GM19468 (cell line): ENCODE results near the gene IGSF21.

Source experiments
- ATAC-seq: cut with Tn5 transposase; IDR thresholded peaks from one replicate; pipeline ENCODE4 v1.9.1; 2021; ENCODE audit warnings: mild to moderate bottlenecking, moderate library complexity, moderate number of reproducible peaks; ENCODE audit not compliant: unreplicated experiment; ENCODE audit errors: extremely low read depth

IGSF21 gene

GRCh38 chr1:18170444-18170843 lies 62.8 kb downstream of the IGSF21 start:
- no peak for ATAC-seq

- ATAC-seq, result no peak
Measured at GRCh38 chr1:18174037-18174436, 66.4 kb downstream of the IGSF21 start.

DNA sequence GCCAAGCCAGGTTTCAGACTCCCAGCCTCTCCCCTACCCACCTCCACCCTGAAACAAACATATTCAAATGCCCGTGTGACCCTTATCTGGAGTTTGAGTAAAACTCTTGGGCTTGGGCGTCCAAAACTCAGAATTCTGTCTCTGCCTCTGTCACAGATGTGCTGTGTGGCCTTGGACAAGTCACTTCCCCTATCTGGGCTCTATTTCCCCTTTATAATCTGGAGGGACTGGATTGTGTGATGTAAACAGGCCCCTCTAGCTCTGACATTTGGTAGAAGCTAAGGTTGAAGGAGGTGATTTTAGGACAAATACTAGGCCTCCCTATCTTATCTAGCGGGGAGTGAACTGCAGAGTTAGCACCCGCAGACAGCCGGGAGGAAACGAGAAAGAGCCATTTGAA lies 67.5 kb downstream of the IGSF21 start:
- no peak for ATAC-seq

DNA sequence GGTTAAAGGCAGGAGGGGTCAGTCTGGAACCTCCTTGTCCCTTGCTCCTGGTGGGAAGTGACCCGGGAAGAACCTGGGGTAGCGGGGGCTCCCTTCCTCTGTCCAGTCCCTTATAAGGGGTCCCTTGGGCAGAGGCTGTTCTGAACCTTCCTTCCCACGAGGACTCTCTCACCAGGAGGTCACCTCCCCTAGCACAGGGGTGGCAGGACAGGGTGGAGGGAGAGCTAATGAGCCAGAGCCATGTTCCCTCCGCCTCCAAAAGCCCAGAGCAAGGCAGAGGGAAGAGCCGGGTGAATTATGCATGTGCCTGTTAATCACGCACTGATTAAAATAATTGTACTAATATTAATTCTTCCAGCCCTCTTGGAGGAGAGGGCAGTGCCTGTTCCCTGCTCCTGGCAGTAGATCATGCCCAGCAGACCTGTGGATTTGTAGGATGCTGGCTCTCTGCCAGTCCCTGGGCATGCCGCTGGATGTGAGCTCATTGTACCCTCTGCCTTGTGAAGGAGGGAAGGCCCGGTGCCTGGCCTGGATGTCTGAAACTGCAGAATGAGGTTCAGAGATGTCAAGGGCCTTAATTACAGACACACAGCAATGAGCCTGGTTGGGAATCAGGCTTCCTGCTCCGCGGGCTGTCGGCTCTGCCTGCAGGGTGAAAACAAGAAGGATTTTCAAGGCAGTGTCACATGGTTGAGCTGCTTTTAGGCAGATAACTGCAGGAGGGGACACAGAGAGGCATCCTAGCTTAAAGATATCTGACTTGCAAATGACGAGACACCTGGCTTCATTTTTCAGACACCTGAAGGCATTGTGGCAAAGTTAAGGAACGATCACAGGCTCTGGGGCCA lies 68.2 kb downstream of the IGSF21 start:
- ATAC-seq, result no peak

GRCh38 chr1:18176619-18177018 lies 69.0 kb downstream of the IGSF21 start:
- no peak for ATAC-seq

- ATAC-seq, result no peak
Measured at GRCh38 chr1:18178111-18178510, 70.5 kb downstream of the IGSF21 start.

GRCh38 chr1:18179009-18179408 lies 71.4 kb downstream of the IGSF21 start:
- no peak for ATAC-seq

DNA sequence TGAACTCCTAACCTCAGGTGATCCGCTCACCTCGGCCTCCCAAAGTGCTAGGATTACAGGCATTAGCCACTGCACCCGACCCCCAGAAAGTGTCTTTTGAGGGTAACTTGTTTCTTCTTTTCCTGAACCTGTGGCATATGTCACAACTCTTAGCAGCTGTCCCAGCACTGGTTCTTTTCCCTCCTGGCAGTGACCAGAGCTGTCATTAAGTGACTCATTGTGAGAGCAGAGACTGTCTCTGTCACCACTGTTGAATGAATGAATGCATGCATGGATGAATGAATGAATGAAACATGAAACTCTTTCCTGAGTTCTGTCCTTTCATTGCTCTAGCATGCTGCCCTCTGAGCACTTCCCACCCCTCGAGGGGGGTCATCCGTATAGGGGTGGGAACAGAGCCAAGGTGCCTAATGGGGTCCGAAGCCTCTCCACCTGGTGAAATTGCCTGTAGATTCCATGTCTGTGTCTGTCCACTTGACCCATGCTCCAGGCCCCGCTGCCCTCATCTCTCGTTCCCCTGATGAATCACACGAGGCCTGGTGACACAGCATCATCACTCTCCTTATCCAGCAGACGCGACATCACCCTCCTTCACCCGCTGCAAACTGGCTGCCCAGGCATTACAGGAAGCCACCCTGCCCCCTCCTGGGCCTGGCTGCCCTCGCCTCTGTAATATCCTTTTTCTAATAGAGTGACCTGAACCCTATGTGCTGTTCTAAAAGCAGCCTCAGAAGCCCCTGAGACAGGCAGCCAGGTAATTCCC lies 75.0 kb downstream of the IGSF21 start:
- no peak for ATAC-seq

- ATAC-seq, result no peak
Measured at GRCh38 chr1:18183533-18183932, 75.9 kb downstream of the IGSF21 start.

- ATAC-seq, result no peak
Measured at GRCh38 chr1:18187054-18187453, 79.5 kb downstream of the IGSF21 start.

DNA sequence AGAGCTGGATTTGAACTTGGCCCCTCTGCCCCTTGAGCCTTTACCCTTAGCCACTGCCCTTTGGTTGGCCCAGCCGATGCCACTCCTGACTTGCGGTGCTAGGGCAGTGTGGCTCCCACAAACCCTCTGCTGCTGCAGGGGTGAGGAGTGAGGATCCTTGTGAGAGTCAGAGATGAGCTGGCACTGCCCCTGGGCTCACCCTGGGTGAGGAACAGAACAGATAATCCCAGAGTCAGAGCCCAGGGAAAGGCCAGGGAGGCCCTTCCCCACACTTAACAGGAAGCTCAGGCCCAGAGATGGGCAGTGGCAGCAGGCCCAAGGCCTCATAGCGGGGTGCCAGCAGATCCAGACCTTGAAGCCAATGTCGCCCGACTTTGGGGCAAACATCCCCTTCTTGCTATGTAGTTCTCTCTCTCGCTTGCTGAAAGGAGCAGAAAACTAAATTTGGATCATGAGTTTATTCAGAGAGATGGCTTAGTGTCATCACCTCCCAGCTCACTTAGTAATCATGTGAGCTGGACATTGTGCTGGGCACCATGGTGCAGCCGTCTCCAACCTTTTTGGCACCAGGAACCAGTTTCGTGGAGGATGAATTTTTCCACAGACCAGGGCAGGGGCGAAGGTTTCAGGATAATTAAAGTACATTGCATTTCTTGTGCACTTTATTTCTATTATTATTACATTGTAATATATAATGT lies 81.4 kb downstream of the IGSF21 start:
- no peak for ATAC-seq

DNA sequence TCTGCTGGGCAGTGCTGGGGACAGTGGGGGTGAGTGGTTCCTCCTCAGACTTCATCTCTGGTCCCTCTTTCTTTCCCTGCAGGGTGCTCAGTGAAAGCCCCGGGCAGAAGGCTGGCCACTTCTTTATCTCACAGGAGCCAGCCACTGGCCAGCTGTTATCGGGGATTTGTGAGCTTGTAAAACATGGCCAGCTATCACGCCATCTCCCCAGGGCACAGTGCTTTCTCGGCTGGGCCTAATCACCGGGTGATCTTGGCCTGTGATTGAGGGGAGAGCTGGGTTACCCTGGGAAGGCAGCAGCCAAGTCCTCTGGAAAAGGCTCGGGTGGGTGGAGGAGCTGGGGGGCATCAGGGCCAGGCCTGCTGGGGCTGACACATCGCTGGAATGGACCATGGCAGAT lies 83.0 kb downstream of the IGSF21 start:
- ATAC-seq, result no peak

GRCh38 chr1:18191037-18191436 lies 83.4 kb downstream of the IGSF21 start:
- ATAC-seq, result no peak

DNA sequence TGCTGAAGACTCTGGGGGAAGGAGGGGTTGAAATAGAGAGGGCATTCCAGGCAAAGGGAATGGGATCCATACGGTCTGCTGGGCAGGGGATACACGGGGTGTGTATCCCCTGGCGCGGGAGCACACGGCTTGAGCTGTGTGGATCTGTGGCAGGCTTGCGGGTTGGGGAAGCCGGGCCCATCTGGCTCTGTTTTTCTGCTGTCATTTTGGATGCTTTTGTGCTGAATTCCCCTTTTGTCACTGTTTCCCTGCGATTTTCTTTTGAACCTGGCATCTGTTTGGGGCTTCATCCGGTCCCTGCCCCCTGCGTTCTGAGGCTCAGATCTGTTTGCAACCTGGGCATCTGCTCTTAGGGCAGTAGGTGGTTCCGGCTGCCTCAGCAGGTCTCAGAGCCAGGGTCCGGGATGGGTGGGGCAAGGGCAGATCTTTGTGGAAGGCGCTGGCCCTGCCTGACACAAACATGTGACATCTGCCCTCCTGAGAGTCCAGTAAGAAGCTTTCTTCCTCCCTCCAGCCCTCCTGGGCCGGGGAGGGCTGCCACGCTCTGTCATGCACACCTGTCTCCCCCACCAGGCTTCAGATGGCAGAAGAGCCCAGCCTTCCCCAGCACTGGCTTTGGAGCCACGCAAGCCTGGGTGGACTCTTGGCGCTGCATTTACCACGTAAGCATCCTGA lies 84.0 kb downstream of the IGSF21 start:
- ATAC-seq, result no peak

GRCh38 chr1:18192182-18192581 lies 84.6 kb downstream of the IGSF21 start:
- ATAC-seq, result no peak

DNA sequence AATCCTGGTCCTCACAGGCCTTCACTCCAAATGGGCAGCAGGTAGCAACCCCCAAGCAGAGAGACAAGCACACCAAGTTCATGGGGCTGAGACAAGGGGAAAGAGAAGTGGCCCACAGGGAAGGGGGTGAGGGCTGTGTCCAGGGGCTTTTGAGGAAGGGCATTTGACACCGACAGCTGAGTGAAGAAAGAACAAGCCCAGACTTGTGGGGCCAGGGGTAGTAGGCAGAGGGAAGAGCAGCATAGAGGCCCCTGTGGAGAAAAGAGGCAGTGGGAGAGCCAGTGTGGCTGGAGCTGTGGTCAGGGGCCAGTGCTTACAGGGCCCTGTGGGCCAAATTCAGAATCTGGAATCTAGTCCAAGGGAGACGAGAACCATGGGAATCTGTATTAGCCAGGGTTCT lies 85.4 kb downstream of the IGSF21 start:
- ATAC-seq, result no peak

DNA sequence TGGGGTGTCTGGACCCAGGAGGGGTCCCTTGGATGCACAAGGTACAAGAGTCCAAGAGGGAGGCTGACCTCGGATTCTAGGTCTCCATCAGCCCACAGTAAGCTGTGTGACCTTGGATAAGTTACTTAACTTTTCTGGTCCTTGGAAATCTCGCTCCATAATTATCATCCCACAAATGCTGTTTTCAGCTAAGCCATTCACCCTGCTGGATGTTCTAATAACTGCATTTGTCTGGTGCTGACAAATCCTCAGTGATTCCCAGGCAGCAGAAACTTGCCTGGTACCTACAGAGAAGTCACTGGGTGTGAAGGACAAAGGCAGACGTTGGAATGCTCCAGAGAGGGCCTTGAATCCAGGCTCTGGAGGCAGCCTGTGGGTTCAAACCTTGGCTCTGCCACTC lies 89.7 kb downstream of the IGSF21 start:
- no peak for ATAC-seq

GRCh38 chr1:18198260-18198659 lies 90.7 kb downstream of the IGSF21 start:
- no peak for ATAC-seq

- no peak for ATAC-seq
Measured at GRCh38 chr1:18199462-18199861, 91.9 kb downstream of the IGSF21 start.

DNA sequence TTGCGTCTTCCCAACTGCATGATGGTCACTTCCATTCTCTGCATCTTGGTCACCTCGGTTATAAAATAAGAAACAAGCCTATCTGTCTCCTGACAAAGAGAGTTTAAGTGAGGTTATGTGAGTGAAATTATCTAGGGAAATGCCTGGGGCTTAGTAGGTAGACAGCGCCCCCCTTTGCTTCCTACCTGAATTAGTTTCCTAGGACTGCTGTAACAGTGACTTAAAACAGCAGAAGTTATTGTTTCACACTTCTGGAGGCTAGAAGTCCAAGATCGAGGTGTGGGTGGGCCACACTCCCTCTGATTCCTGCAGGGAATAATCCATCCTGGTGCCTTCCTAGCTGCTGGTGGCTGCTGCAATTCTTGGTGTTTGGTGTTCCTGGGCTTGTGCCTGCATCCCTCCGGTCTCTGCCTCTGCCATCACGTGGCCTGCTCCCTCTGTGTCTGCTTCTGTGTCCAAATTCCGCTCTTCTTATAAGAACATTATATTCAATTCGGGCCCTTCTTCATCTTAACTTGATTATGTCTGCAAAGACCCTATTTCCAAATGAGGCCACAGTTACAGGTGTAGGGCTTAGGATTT lies 92.6 kb downstream of the IGSF21 start:
- ATAC-seq, result no peak
